Tibial artery (tissue), 4 donors: Measurements from ENCODE around the gene MAGI2.

Source experiments
- DNase-seq, 2 donors: peaks; one replicate each; pipeline ENCODE4 v3.0.0-alpha.2; 2019
- H3K27ac ChIP-seq, 2 donors: fragments of 200-600 bp; sonication (generic) in 1 of 2; 1 replicate in 1 of 2; 2 replicates in 1 of 2; pipeline ENCODE4 v1.5.1; 2018 to 2019; ENCODE audit warnings: mild to moderate bottlenecking in 1 of 2
- H3K27me3 ChIP-seq, 2 donors: fragments of 200-600 bp; sonication (generic) in 1 of 2; one replicate each; pipeline versions ENCODE4 v1.5.1 to v1.6.0; 2016 to 2019
- H3K36me3 ChIP-seq, 3 donors: fragments of 200-600 bp; sonication (generic) in 2 of 3; one replicate each; pipeline ENCODE4 v1.5.1; 2016 to 2019; ENCODE audit warnings: mild to moderate bottlenecking in 2 of 3
- H3K4me1 ChIP-seq, 4 donors: fragments of 200-600 bp; sonication (generic) in 2 of 4; 1 replicate in 3 of 4; 2 replicates in 1 of 4; pipeline ENCODE4 v1.5.1; 2016 to 2019
- H3K4me3 ChIP-seq, 2 donors: fragments of 200-600 bp; sonication (generic) in 1 of 2; 1 replicate in 1 of 2; 2 replicates in 1 of 2; pipeline ENCODE4 v1.5.1; 2018 to 2019; ENCODE audit warnings: mild to moderate bottlenecking in 2 of 2
- H3K9me3 ChIP-seq, 3 donors: fragments of 200-600 bp; sonication (generic) in 1 of 3; one replicate each; pipeline ENCODE4 v1.5.1; 2016 to 2019
- intact Hi-C: fragments of 100-400 bp; cut with DNase I; formaldehyde crosslinking; loops from one replicate; pipeline ENCODE4 v1.15.0; 2023; ENCODE audit warnings: low total_unique reads
- TF ChIP-seq, protein P1 (sequence below), 2 experiments: fragments of 200-600 bp in 1 of 2; fragments of 450-650 bp in 1 of 2; IDR thresholded peaks; one replicate each; pipeline ENCODE4 v1.5.1; 2017 to 2019; ENCODE audit warnings: antibody characterized with exemption in 2 of 2, mild to moderate bottlenecking in 1 of 2, moderate library complexity in 1 of 2

Gene MAGI2

DNA sequence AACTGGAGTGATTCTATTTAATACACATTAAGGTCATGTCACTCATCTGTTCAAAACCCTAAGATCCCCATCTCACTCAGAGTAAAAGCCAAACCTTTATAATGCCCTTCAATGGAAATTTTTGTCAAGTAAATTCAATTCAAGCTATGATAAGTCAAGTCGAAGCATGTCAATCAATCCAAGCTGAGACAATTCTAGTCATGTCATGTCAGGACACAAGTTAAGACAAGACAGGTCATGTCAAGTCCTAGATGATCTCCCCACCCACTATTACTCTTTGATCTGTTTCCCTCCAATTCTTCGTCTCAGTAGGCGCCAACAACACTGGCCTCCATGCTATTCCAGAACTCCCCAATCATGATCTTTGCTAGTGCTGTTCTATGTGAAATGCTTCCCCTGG lies 141.4 kb downstream of the MAGI2 start:
- Histone ChIP-seq H3K4me3 (no peak overlapping the region), H3K27ac (no peak overlapping the region), H3K27me3 (no peaks in the 10 kb centered on the region), H3K4me1 (no peaks in the 10 kb centered on the region), H3K36me3 (no peaks in the 10 kb centered on the region), H3K9me3 (no peaks in the 10 kb centered on the region)
- no peak for DNase-seq
- TF ChIP-seq, protein P1, sequence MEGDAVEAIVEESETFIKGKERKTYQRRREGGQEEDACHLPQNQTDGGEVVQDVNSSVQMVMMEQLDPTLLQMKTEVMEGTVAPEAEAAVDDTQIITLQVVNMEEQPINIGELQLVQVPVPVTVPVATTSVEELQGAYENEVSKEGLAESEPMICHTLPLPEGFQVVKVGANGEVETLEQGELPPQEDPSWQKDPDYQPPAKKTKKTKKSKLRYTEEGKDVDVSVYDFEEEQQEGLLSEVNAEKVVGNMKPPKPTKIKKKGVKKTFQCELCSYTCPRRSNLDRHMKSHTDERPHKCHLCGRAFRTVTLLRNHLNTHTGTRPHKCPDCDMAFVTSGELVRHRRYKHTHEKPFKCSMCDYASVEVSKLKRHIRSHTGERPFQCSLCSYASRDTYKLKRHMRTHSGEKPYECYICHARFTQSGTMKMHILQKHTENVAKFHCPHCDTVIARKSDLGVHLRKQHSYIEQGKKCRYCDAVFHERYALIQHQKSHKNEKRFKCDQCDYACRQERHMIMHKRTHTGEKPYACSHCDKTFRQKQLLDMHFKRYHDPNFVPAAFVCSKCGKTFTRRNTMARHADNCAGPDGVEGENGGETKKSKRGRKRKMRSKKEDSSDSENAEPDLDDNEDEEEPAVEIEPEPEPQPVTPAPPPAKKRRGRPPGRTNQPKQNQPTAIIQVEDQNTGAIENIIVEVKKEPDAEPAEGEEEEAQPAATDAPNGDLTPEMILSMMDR (IDR thresholded peaks at IDR 0.05), result no peak
- intact Hi-C loops, result no loop called here

DNA sequence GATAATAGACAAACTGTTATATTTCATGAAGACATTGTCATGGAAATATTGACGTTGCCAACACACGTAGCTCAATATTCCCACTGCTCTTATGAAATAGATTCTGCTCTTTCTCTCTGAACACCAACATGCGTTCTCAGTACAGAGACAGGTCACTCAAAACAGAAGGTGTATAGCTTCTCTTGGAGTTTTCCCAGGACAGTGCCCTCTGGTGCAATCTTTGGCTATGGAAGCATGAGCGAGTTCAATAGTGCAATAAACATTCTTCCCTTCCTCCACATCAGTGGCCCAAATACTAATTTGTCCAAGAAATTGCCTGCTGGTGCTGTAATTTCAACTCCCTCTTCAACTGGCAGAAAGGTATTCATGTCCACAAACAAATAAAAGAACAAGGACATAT lies 145.3 kb downstream of the MAGI2 start:
- H3K27me3 ChIP-seq, result no peaks in the 10 kb centered on the region
- H3K36me3 ChIP-seq, result no peaks in the 10 kb centered on the region
- intact Hi-C loops, result no loop called here
- H3K9me3 ChIP-seq, result no peaks in the 10 kb centered on the region
- no peak overlapping the region for H3K4me3 ChIP-seq
- no peak for DNase-seq
- H3K27ac ChIP-seq, result no peak overlapping the region
- TF ChIP-seq, protein P1 (IDR thresholded peaks at IDR 0.05), result no peak
- H3K4me1 ChIP-seq, result no peaks in the 10 kb centered on the region

- TF ChIP-seq, protein P1 (IDR thresholded peaks at IDR 0.05), result no peak
Observed at GRCh38 chr7:79307376-79307775, 146.1 kb downstream of the MAGI2 start.

GRCh38 chr7:79304711-79305110 lies 148.8 kb downstream of the MAGI2 start:
- DNase-seq, result no peak
- H3K27ac ChIP-seq, result no peak overlapping the region
- H3K36me3 ChIP-seq, result no peaks in the 10 kb centered on the region
- no peak overlapping the region for H3K4me3 ChIP-seq
- intact Hi-C loops, result no loop called here
- no peaks in the 10 kb centered on the region for H3K27me3 ChIP-seq
- H3K4me1 ChIP-seq, result no peaks in the 10 kb centered on the region
- TF ChIP-seq, protein P1 (IDR thresholded peaks at IDR 0.05), result no peak
- H3K9me3 ChIP-seq, result no peaks in the 10 kb centered on the region

More at GRCh38 chr7:79307376-79307775, 146.1 kb downstream of the MAGI2 start:
- Histone ChIP-seq H3K27me3 (no peaks in the 10 kb centered on the region), H3K9me3 (no peaks in the 10 kb centered on the region), H3K27ac (no peak overlapping the region), H3K36me3 (no peaks in the 10 kb centered on the region), H3K4me1 (no peaks in the 10 kb centered on the region), H3K4me3 (no peak overlapping the region)
- intact Hi-C loops, result no loop called here
- DNase-seq, result no peak

DNA sequence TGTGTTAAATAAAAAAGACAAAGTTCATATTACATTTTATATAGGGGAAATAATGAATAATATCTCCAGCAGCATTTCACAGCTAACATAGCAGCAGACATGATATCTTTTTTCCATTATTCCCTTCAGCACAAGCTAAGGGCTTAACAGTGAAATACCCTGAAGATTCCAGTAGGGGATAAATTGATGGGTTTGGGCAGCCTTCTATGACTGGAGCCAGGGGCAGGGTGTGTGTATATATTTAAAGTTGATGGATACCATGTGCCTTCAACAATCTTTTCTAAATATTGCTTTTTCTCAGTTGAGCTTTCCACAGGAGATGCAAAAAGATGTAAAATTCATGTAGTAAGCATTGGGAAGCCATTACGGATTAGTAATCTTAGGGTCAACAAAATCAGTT lies 151.2 kb downstream of the MAGI2 start:
- intact Hi-C loops, result no loop called here
- H3K27ac ChIP-seq, result no peak overlapping the region
- no peaks in the 10 kb centered on the region for H3K9me3 ChIP-seq
- no peaks in the 10 kb centered on the region for H3K36me3 ChIP-seq
- H3K27me3 ChIP-seq, result no peaks in the 10 kb centered on the region
- H3K4me1 ChIP-seq, result no peaks in the 10 kb centered on the region
- TF ChIP-seq, protein P1 (IDR thresholded peaks at IDR 0.05), result no peak
- DNase-seq, result no peak
- H3K4me3 ChIP-seq, result no peak overlapping the region

GRCh38 chr7:79301419-79301818 lies 152.0 kb downstream of the MAGI2 start:
- no peak for DNase-seq
- TF ChIP-seq, protein P1 (IDR thresholded peaks at IDR 0.05), result no peak
- no peaks in the 10 kb centered on the region for H3K27me3 ChIP-seq
- no peaks in the 10 kb centered on the region for H3K4me1 ChIP-seq
- H3K36me3 ChIP-seq, result no peaks in the 10 kb centered on the region
- H3K4me3 ChIP-seq, result no peak overlapping the region
- H3K9me3 ChIP-seq, result no peaks in the 10 kb centered on the region
- H3K27ac ChIP-seq, result no peak overlapping the region
- intact Hi-C loops, result no loop called here
